Rectal smooth muscle tissue (tissue), 1 donor: ENCODE data around the gene PIGK.
"Not testable (repeated sequence)": the region's sequence is repeated elsewhere in the genome, so short reads cannot be mapped to it uniquely, and the experiment has no call there.

Experiments used
- H3K27ac ChIP-seq: one replicate; pipeline ENCODE4 v1.7.0; 2013; ENCODE audit warnings: low read depth, low read length, inconsistent platforms
- H3K27me3 ChIP-seq: one replicate; pipeline ENCODE4 v1.7.0; 2013; ENCODE audit warnings: low read length; ENCODE audit not compliant: control insufficient read depth, insufficient read depth
- H3K36me3 ChIP-seq: one replicate; pipeline ENCODE4 v1.7.0; 2013; ENCODE audit warnings: low read length; ENCODE audit not compliant: control insufficient read depth, insufficient read depth
- H3K4me1 ChIP-seq: one replicate; pipeline ENCODE4 v1.7.0; 2013; ENCODE audit warnings: low read length; ENCODE audit not compliant: control insufficient read depth, insufficient read depth
- H3K4me3 ChIP-seq: one replicate; pipeline ENCODE4 v1.7.0; 2013; ENCODE audit warnings: low read length
- H3K9ac ChIP-seq: one replicate; pipeline ENCODE4 v1.7.0; 2013; ENCODE audit warnings: low read length

The PIGK gene

GRCh38 chr1:77228836-77229235 is 9.6 kb upstream of the PIGK start:
- Histone ChIP-seq H3K27me3 (no peaks in the 10 kb centered on the region), H3K36me3 (no peaks in the 10 kb centered on the region), H3K27ac (no peak overlapping the region), H3K4me1 (no peaks in the 10 kb centered on the region), H3K4me3 (no peak overlapping the region), H3K9ac (no peak overlapping the region)

- H3K27ac ChIP-seq = no peak overlapping the region
- no peak overlapping the region for H3K9ac ChIP-seq
- H3K4me1 ChIP-seq = no peaks in the 10 kb centered on the region
- no peaks in the 10 kb centered on the region for H3K27me3 ChIP-seq
- H3K4me3 ChIP-seq = no peak overlapping the region
- no peaks in the 10 kb centered on the region for H3K36me3 ChIP-seq
Measured at GRCh38 chr1:77227381-77227780, 8.2 kb upstream of the PIGK start.

- H3K27ac ChIP-seq = no peak overlapping the region
- no peaks in the 10 kb centered on the region for H3K36me3 ChIP-seq
- peaks cover 5% of the 10 kb centered on the region for H3K4me1 ChIP-seq
- H3K4me3 ChIP-seq = no peak overlapping the region
- H3K27me3 ChIP-seq = no peaks in the 10 kb centered on the region
- no peak overlapping the region for H3K9ac ChIP-seq
Measured at GRCh38 chr1:77222496-77222895, 3.3 kb upstream of the PIGK start.

DNA sequence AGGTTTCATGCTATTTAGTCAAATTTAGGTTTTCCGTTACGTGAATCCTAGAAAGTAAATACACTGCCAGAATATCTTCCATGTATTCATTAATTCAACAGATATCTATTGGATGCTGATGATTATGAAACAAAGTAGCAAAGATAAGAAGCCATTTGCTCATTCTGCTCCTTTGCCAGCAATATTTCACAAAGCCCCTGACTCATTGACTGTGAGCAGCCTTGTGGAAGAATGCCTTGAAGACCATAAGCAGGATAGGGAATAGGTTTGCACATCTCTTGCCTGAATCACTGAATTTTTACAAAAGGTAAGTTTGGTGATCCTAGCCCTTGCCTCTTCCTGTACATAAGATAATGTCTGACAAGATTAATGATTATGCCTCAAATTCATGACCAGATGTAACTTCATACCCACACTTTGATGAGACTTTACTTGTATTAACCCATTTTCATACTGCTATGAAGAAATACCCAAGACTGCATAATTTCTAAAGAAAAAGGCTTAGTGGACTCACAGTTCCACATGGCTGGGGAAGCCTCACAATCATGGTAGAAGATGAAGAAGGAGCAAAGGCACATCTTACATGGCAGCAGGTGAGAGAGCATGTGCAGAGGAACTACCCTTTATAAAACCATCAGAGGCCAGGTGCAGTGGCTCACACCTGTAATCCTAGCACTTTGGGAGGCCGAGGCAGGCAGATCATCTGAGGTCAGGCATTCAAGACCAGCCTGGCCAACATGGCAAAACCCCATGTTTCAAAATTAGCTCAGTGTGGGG is 1.6 kb upstream of the PIGK start:
- no peaks in the 10 kb centered on the region for H3K36me3 ChIP-seq
- H3K4me3 ChIP-seq = no peak overlapping the region
- H3K27me3 ChIP-seq = no peaks in the 10 kb centered on the region
- no peak overlapping the region for H3K27ac ChIP-seq
- peaks cover 5% of the 10 kb centered on the region for H3K4me1 ChIP-seq
- H3K9ac ChIP-seq = no peak overlapping the region

DNA sequence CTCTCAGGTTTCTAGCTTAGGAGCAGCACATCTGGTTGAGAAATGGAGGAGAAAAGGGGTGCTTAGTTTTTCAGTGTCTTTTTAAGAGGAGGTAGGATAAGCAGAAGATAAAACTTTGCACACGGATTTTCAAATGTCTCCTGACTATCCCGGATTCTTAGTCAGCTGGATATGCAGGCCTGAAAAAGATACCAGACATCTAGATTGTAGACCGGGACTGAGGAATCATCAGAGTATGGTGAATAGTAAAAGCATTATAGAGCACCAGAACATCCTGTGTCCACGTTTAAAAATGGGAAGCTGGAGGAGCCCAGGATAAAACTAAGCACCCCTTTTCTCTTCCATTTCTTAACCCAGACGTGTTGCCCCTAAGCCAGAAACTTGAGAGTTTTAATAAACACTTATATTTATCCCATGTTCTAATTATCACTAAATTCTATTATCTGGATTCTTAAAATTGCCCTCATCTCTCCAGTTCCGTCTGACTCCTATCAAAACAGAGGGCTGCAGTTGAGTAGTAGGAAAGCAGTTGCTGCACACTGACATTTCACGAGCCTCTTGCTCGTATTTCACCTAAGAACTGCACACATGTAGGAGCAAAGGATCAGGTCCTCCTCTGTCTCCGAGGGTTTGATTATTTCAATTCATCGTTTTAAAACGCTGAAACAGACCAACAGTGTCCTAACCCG is 609 bp downstream of the PIGK start:
- H3K9ac ChIP-seq = peak overlapping the region; percentile 98
- no peaks in the 10 kb centered on the region for H3K36me3 ChIP-seq
- H3K4me1 ChIP-seq = peaks cover 5% of the 10 kb centered on the region
- peak overlapping the region; percentile 87 for H3K27ac ChIP-seq
- H3K27me3 ChIP-seq = no peaks in the 10 kb centered on the region
- peak overlapping the region; percentile 98 for H3K4me3 ChIP-seq

- not testable (repeated sequence) for H3K9ac ChIP-seq, H3K27me3 ChIP-seq, H3K4me3 ChIP-seq, H3K36me3 ChIP-seq, H3K27ac ChIP-seq, H3K4me1 ChIP-seq
Measured at GRCh38 chr1:77204043-77204442, 15.2 kb downstream of the PIGK start.

GRCh38 chr1:77202751-77203150 is 16.5 kb downstream of the PIGK start:
- Histone ChIP-seq H3K27ac (no peak overlapping the region), H3K36me3 (no peaks in the 10 kb centered on the region), H3K9ac (no peak overlapping the region), H3K4me3 (no peak overlapping the region), H3K27me3 (no peaks in the 10 kb centered on the region), H3K4me1 (no peaks in the 10 kb centered on the region)

GRCh38 chr1:77200806-77201205 is 18.4 kb downstream of the PIGK start:
- Histone ChIP-seq H3K27ac (no peak overlapping the region), H3K4me1 (no peaks in the 10 kb centered on the region), H3K9ac (no peak overlapping the region), H3K27me3 (no peaks in the 10 kb centered on the region), H3K4me3 (no peak overlapping the region), H3K36me3 (no peaks in the 10 kb centered on the region)

DNA sequence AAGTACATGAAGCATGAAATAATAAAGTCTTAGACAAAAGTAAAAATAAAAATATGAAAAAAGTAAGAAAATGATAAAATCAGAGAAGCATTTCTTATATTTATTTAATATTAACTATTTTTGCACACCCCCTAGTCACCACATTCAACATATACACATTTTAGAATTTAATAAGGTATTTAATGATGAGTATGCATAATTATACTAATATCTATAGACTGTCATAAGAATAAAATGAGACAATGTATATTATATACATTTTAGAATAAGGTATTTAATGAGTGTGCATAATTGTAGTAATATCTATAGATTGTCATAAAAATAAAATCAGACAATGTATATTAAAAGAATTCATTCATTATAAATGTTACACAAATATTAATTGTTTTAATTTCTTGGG is 18.9 kb downstream of the PIGK start:
- no peaks in the 10 kb centered on the region for H3K27me3 ChIP-seq
- H3K36me3 ChIP-seq = no peaks in the 10 kb centered on the region
- H3K9ac ChIP-seq = no peak overlapping the region
- no peak overlapping the region for H3K27ac ChIP-seq
- no peak overlapping the region for H3K4me3 ChIP-seq
- no peaks in the 10 kb centered on the region for H3K4me1 ChIP-seq

DNA sequence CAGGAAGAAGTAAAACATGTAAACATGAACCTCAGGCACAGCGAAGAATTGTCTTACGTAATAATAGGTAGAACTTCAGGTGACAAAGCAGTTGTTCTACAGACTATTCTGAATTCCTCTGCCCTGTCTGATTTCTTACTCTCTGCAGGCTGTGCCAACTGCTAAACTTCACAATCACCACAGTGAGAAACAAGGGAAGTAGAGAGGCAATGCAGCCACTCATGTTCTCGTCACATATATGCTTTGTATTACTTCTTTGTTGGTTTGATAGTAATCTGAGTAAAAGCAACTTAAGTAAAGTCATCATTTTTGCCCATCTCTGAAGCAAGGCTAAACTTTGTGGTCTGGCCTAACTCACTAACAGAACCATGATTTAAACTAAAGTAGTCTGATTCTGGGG is 21.9 kb downstream of the PIGK start:
- H3K4me3 ChIP-seq = no peak overlapping the region
- no peak overlapping the region for H3K27ac ChIP-seq

GRCh38 chr1:77193951-77194350 is 25.3 kb downstream of the PIGK start:
- Histone ChIP-seq H3K4me1 (no peaks in the 10 kb centered on the region), H3K36me3 (no peaks in the 10 kb centered on the region), H3K9ac (no peak overlapping the region), H3K4me3 (no peak overlapping the region), H3K27ac (no peak overlapping the region), H3K27me3 (no peaks in the 10 kb centered on the region)

More for the DNA sequence above, 21.9 kb downstream of the PIGK start:
- H3K36me3 ChIP-seq = no peaks in the 10 kb centered on the region
- no peaks in the 10 kb centered on the region for H3K27me3 ChIP-seq
- H3K4me1 ChIP-seq = no peaks in the 10 kb centered on the region
- no peak overlapping the region for H3K9ac ChIP-seq

- Histone ChIP-seq H3K4me1 (no peaks in the 10 kb centered on the region), H3K9ac (no peak overlapping the region), H3K36me3 (no peaks in the 10 kb centered on the region), H3K4me3 (no peak overlapping the region), H3K27me3 (no peaks in the 10 kb centered on the region), H3K27ac (no peak overlapping the region)
Measured at GRCh38 chr1:77188770-77189169, 30.5 kb downstream of the PIGK start.

DNA sequence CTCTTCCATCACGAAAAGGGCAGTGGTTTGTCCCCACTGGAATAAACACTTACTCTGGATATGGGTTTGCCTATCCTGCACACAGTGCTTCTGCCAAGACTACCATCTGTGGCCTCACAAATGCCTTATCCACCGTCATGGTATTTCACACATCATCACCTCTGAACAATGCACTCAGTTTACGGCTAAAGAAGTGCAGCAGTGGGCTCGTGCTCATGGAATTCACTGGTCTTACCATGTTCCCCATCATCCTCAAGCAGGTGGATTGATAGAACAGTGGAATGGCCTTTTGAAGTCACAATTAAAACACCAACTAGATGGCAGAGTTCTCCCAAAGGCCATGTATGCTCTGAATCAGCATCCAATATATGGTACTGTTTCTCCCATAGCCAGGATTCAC is 32.3 kb downstream of the PIGK start:
- H3K27ac ChIP-seq, H3K4me3 ChIP-seq, H3K36me3 ChIP-seq, H3K9ac ChIP-seq, H3K27me3 ChIP-seq, H3K4me1 ChIP-seq: not testable (repeated sequence)
